Activated CD4-positive, alpha-beta memory T cell treated with anti-CD3 and anti-CD28 coated beads for 36 hours (primary cell): Measurements from ENCODE around the gene PLXNA4. TPM values are rescaled to one million over a fixed set of nuclear protein-coding genes. Genes with fewer than 3 reads are reported as not detected.

ENCODE experiments used
- CTCF ChIA-PET: fragments of 350-600 bp; sonication (Branson Sonifier 250); formaldehyde crosslinking; loops from one replicate; lab custom pipeline; 2021; ENCODE audit warnings: antibody characterized with exemption, inconsistent platforms; lab: Charles Lee
- POLR2A ChIA-PET: fragments of 350-600 bp; sonication (Branson Sonifier 250); formaldehyde crosslinking; loops from one replicate; lab custom pipeline; 2021; ENCODE audit warnings: antibody characterized with exemption; lab: Charles Lee
- DNase-seq: peaks from one replicate; pipeline ENCODE4 v3.0.0-alpha.2; 2020
- H3K27ac Mint-ChIP-seq: one replicate; pipeline ENCODE4 v1.8.0; 2021; ENCODE audit warnings: mixed read lengths
- H3K27me3 Mint-ChIP-seq: one replicate; pipeline ENCODE4 v1.8.0; 2021; ENCODE audit warnings: mixed read lengths
- H3K36me3 Mint-ChIP-seq: one replicate; pipeline ENCODE4 v1.8.0; 2021; ENCODE audit warnings: mixed read lengths
- H3K4me1 Mint-ChIP-seq: one replicate; pipeline ENCODE4 v1.8.0; 2021; ENCODE audit warnings: low read depth, mixed read lengths
- H3K4me3 Mint-ChIP-seq: one replicate; pipeline ENCODE4 v1.8.0; 2021; ENCODE audit warnings: mild to moderate bottlenecking, mixed read lengths
- H3K9me3 Mint-ChIP-seq: one replicate; pipeline ENCODE4 v1.8.0; 2021; ENCODE audit warnings: mixed read lengths
- intact Hi-C: fragments of 100-400 bp; cut with micrococcal nuclease; formaldehyde crosslinking; loops from one replicate; pipeline ENCODE4 v1.15.1; 2023
- total RNA-seq, 2 experiments: library from RNA; stranded (reverse); gene quantifications; one replicate each; pipeline ENCODE4 v1.2.3, GENCODE V29; 2021

PLXNA4 gene, protein sequence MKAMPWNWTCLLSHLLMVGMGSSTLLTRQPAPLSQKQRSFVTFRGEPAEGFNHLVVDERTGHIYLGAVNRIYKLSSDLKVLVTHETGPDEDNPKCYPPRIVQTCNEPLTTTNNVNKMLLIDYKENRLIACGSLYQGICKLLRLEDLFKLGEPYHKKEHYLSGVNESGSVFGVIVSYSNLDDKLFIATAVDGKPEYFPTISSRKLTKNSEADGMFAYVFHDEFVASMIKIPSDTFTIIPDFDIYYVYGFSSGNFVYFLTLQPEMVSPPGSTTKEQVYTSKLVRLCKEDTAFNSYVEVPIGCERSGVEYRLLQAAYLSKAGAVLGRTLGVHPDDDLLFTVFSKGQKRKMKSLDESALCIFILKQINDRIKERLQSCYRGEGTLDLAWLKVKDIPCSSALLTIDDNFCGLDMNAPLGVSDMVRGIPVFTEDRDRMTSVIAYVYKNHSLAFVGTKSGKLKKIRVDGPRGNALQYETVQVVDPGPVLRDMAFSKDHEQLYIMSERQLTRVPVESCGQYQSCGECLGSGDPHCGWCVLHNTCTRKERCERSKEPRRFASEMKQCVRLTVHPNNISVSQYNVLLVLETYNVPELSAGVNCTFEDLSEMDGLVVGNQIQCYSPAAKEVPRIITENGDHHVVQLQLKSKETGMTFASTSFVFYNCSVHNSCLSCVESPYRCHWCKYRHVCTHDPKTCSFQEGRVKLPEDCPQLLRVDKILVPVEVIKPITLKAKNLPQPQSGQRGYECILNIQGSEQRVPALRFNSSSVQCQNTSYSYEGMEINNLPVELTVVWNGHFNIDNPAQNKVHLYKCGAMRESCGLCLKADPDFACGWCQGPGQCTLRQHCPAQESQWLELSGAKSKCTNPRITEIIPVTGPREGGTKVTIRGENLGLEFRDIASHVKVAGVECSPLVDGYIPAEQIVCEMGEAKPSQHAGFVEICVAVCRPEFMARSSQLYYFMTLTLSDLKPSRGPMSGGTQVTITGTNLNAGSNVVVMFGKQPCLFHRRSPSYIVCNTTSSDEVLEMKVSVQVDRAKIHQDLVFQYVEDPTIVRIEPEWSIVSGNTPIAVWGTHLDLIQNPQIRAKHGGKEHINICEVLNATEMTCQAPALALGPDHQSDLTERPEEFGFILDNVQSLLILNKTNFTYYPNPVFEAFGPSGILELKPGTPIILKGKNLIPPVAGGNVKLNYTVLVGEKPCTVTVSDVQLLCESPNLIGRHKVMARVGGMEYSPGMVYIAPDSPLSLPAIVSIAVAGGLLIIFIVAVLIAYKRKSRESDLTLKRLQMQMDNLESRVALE (N-terminal part only)
- under 1 TPM; 0.17 to 0.24 TPM for total RNA-seq

DNA sequence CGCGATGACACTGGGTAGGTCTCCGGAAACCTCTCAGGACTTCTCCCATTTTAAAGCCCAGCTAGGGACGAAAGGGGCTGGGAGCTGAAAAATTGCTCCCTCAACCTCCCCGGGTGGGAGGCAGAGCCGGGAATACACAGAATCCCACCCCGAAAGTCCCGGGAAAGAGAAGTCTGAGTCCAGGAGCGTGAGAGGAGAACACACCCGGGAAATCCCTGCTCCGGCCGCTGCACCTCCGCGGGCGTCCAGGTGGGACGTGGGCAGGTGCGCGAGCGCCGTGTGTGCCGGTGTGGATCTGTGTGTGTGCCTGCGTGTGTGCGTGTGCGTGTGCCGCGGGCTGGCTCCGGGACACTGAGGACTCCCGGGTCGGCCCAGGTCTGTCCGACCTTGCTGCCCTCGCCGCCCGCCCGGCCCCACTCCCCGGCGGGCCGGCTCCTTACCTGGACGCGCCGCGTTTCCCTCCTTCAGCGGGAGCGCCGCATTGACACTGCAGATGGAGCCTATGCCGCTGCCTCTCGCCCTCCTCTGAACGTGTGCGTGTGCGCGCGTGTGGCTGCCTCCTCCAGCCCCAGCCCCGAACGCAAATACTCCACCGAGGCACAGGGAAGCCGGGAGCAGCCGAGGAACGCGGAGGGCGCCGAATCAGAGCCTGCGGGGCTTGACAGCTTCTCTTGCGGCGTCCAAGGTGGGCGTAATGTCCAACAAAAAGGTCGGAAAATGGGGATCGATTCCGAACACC is at the start of gene PLXNA4:
Gene PLXNA4 (minus strand): TSS at position 489 of the 739 bp plus-strand sequence. CDS start 67,777 bp downstream, outside the sequence.
- intact Hi-C loops, result loop anchor here (5.0 kb wide), 1 partner anchor 49 kb away; no protein-coding TSS in a partner anchor
- POLR2A ChIA-PET, result no interaction called here
- DNase-seq, result no peak
- CTCF ChIA-PET, result interaction anchor here (6.1 kb wide), 1 partner anchor 182 kb away, joined by 95 read pairs; no protein-coding TSS in a partner anchor
- H3K27ac Mint-ChIP-seq, result no peak within 1 kb of the TSS
- H3K4me1 Mint-ChIP-seq, result peaks cover 13% of the 10 kb centered on the region
- no peaks in the 10 kb centered on the region for H3K36me3 Mint-ChIP-seq
- peaks cover 68% of the 10 kb centered on the region for H3K27me3 Mint-ChIP-seq
- no peaks in the 10 kb centered on the region for H3K9me3 Mint-ChIP-seq
- H3K4me3 Mint-ChIP-seq, result peak within 1 kb of the TSS; percentile 38

DNA sequence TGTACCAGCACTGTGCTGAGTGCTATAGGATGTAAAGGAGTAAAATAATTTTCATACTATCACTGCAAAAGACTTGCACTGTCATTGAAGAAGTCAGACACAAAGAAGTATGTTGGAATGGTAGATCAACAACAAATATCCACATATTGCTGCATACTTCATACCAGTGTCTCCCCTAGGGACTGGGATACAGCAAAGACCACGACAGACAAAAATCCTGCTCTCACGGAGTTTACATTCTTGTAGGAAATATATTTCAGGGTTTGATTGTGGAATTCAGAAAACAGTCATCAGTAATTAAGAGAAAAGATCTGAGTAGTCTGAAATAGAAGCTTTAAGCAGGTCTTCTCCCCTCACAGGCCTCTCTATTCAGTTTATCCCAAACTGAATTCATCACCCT is 49.4 kb upstream of the PLXNA4 start:
- no peak for DNase-seq
- Mint-ChIP-seq H3K4me1 (no peaks in the 10 kb centered on the region), H3K27ac (no peak overlapping the region), H3K27me3 (peaks cover 2% of the 10 kb centered on the region), H3K9me3 (no peaks in the 10 kb centered on the region), H3K36me3 (no peaks in the 10 kb centered on the region), H3K4me3 (no peak overlapping the region)
- ChIA-PET CTCF (no interaction called here), POLR2A (no interaction called here)
- intact Hi-C loops, result no loop called here

DNA sequence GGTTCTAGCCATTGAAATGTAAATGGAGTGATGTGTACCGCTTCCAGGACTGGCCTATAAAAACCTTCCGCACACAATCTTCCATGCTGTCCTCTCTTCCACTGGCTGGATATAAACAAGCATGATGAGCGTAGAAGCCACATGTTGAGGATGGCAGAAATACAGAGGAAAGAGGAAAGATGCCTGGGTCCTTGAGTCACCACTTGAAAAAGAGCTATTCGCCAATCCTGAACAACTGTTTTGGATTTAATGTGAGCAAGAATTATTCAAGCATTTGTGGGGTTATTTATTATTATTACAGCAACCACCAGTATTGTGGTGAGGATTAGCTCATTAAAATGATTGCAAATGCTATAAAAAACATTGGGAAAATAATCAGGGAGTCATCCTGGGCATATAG is 45.8 kb upstream of the PLXNA4 start:
- Mint-ChIP-seq H3K4me1 (no peaks in the 10 kb centered on the region), H3K4me3 (no peak overlapping the region), H3K36me3 (no peaks in the 10 kb centered on the region), H3K27me3 (peaks cover 2% of the 10 kb centered on the region), H3K9me3 (no peaks in the 10 kb centered on the region), H3K27ac (no peak overlapping the region)
- CTCF ChIA-PET, result interaction anchor here (0.6 to 1.4 kb wide), 2 partner anchors 41 to 338 kb away, joined by 3 read pairs; no protein-coding TSS in a partner anchor
- intact Hi-C loops, result no loop called here
- DNase-seq, result no peak
- POLR2A ChIA-PET, result no interaction called here

DNA sequence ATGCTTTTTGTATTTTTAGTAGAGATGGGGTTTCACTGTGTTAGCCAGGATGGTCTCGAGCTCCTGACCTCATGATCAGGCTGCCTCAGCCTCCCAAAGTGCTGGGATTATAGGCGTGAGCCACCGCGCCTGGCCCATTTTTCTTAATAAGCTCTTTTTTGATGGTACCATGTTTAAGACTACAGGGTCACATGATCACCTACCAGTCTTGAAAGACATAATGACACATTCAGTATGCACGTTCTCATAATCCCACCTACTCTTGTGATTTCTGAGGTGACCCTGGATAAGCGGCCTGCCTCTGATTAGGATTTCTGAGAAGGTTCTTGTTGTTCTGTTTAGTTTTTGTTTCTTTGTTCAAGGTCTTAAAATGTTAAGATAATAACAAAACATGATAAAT is 43.7 kb upstream of the PLXNA4 start:
- Mint-ChIP-seq H3K4me3 (no peak overlapping the region), H3K27me3 (peaks cover 6% of the 10 kb centered on the region)
- intact Hi-C loops, result no loop called here

DNA sequence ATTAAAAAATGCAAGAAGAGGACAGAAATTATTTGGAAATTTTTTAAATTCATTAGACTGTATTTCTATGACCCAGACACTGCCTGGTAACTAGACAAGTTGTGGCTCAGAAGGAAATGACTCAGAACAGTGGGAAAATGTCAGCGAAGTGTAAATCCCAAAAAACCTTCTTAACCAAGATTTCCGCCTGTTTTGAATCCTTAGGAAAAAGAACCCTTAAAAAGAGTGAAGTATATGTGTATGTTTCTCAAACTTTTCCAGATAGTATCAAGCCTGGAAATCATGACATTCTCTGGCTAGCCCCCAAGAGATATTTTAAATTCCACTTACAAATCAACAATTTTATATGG is 42.7 kb upstream of the PLXNA4 start:
- POLR2A ChIA-PET, result no interaction called here
- peaks cover 14% of the 10 kb centered on the region for H3K27me3 Mint-ChIP-seq
- intact Hi-C loops, result no loop called here
- no peaks in the 10 kb centered on the region for H3K9me3 Mint-ChIP-seq
- H3K4me1 Mint-ChIP-seq, result peaks cover 6% of the 10 kb centered on the region
- H3K4me3 Mint-ChIP-seq, result no peak overlapping the region
- CTCF ChIA-PET, result no interaction called here
- no peaks in the 10 kb centered on the region for H3K36me3 Mint-ChIP-seq
- no peak for DNase-seq
- no peak overlapping the region for H3K27ac Mint-ChIP-seq

More for the DNA sequence above, 43.7 kb upstream of the PLXNA4 start:
- no peak for DNase-seq
- Mint-ChIP-seq H3K4me1 (no peaks in the 10 kb centered on the region), H3K27ac (no peak overlapping the region), H3K36me3 (no peaks in the 10 kb centered on the region), H3K9me3 (no peaks in the 10 kb centered on the region)
- ChIA-PET CTCF (interaction anchor here (0.8 kb wide), 1 partner anchor 39 kb away, joined by 3 read pairs; no protein-coding TSS in a partner anchor), POLR2A (no interaction called here)

DNA sequence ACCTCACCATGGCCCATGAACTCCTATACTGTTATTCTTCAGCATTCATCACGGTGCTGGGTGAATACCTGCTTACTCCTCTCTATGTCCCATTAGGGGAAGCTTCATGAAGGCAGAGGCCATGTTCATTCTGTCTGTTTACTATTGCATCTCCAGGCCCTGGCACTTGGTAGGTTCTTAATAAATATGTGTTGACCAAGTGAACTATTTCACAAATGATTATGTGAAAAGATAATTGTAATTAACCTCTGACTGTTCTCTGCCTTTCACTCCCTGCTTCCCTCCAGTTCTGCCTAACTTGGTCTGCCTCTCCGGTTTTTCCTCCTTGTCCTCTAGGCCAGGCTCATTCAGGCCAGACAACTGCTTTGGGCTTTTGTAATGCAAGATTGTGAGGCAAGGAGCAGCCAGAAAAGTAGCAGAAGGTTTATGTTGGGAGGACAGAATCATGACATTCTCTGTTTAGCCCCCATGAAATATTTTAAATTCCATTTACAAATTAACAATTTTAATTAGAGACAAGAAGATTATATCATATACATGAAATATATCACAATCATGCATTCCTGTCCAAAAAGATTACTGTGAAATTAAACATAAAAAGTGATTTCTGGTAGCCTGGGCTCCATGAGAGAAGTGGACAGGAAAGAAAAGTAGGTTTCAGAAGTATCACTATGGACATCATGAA is 42.1 kb upstream of the PLXNA4 start:
- Mint-ChIP-seq H3K27ac (no peak overlapping the region), H3K4me1 (peaks cover 6% of the 10 kb centered on the region), H3K4me3 (no peak overlapping the region), H3K27me3 (peaks cover 14% of the 10 kb centered on the region), H3K9me3 (no peaks in the 10 kb centered on the region), H3K36me3 (no peaks in the 10 kb centered on the region)
- ChIA-PET POLR2A (no interaction called here), CTCF (no interaction called here)
- no peak for DNase-seq
- intact Hi-C loops, result no loop called here

DNA sequence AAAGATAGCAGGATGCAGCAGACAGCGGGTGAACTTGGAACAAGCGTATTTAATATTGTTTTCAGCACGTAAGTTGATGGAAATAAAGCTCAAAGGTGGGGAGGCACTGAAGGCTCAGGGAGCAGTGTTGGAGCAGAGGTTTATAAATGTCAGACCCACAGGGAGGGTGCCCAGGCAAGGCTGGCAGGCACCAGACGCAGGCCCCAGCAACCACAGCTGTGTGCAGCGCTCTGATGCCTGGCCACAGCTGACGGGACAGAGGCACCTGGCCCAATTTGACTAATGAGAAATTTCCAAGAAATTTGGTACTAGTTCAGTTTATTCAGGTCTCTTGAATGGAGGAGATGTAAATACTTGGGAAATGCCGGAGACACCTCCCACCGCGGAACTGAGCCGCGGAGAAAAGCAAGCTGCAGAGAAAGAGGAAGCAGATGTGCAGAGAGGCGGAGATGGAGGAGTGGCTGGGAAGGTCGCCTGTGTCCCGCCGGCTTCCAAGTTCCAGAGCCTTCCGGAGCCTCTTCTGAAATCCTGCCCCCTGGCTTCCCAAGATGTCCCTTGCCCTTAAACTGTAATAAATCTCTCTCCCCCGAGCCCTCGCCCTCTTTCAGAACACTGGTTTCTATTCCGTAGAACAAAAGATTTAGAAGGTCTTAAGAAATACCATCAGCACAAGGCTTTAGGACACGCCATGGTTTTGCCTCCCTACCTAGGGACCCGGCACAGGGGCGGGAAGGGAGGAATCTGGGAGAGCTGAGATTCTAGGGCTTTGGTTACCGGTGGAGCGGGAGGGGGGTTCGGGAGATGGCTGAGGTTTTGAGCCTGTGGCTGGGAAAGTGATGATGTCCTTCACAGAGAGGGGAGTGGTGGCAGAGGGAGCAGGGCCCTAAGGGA is 38.4 kb upstream of the PLXNA4 start:
- H3K36me3 Mint-ChIP-seq, result no peaks in the 10 kb centered on the region
- no peak for DNase-seq
- H3K4me3 Mint-ChIP-seq, result no peak overlapping the region
- peaks cover 6% of the 10 kb centered on the region for H3K4me1 Mint-ChIP-seq
- ChIA-PET CTCF (no interaction called here), POLR2A (no interaction called here)
- intact Hi-C loops, result no loop called here
- peaks cover 14% of the 10 kb centered on the region for H3K27me3 Mint-ChIP-seq
- no peaks in the 10 kb centered on the region for H3K9me3 Mint-ChIP-seq
- H3K27ac Mint-ChIP-seq, result no peak overlapping the region

DNA sequence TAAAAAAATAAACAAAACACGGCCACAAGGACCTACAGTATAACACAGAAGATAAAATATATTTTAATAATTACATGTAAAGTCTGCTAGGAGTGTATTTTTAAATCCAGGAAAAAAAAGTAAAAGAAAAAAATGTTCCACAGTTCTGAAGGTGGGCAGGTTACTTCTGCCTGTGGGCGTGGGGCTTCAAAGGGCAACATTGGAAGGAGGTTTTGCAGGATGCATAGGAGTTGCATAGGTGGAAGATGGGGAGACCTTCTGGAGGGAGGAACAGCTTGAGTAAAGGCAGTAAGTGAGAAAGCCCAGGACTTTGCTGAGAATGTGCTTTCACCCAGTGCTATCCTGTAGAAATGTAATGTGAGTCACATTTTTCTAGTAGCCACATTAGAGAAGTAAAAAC is 37.5 kb upstream of the PLXNA4 start:
- Mint-ChIP-seq H3K36me3 (no peaks in the 10 kb centered on the region), H3K4me1 (peaks cover 6% of the 10 kb centered on the region), H3K9me3 (no peaks in the 10 kb centered on the region), H3K27ac (no peak overlapping the region), H3K4me3 (no peak overlapping the region), H3K27me3 (peaks cover 14% of the 10 kb centered on the region)
- DNase-seq, result no peak
- intact Hi-C loops, result no loop called here
- POLR2A ChIA-PET, result no interaction called here
- CTCF ChIA-PET, result no interaction called here

DNA sequence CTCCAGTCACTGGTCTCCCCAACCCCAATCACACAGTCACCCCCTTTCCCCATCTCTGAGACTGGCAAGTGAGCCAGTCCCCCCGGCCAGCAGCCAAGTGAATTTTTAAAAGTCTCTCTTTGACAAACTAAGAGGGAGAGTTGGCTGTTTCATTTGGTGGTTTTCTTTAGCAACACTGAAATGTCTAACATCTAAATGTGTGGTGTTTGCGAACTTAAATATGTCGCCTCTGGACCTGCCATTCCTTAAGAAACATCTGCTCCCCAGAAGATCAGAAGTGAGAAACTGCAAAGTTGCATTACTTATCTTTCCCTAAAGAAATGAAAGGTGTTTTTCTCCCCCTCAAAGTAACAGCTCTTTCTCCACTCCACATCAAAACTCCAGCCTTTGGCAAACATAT is 34.7 kb upstream of the PLXNA4 start:
- POLR2A ChIA-PET, result no interaction called here
- CTCF ChIA-PET, result no interaction called here
- Mint-ChIP-seq H3K9me3 (no peaks in the 10 kb centered on the region), H3K27me3 (peaks cover 13% of the 10 kb centered on the region), H3K27ac (no peak overlapping the region), H3K4me3 (no peak overlapping the region), H3K36me3 (no peaks in the 10 kb centered on the region), H3K4me1 (peaks cover 6% of the 10 kb centered on the region)
- intact Hi-C loops, result no loop called here
- no peak for DNase-seq

DNA sequence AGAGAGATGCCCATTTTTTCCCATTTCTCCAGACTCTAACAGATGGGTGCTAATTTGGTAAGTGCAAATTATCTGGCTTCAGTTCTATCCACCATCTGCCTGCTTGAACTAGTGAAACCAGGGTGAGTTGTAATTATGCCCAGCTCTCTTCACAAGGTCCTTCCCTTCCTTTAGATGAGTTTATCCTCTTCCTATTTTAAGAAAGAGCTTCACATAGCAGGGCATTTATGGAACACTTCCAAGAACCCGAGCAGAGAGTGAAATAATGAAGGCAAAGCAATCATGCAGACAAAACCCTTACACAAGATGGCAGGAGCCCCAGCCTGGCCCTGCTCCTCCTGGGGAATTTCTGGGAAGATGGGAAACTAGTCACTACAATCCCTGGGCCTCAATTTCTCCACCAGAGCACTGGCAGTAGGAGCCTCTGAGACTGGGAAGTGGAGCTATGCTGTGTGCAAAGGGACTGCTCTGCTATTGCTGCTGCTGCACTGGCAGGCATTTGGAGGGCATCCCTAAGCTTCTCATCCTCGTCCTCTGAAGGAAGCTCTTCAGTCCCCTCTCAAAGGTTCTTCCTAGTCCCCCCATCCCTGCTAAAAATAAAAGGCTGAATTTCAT is 33.7 kb upstream of the PLXNA4 start:
- Mint-ChIP-seq H3K27ac (no peak overlapping the region), H3K36me3 (no peaks in the 10 kb centered on the region), H3K4me3 (no peak overlapping the region), H3K9me3 (no peaks in the 10 kb centered on the region), H3K4me1 (peaks cover 6% of the 10 kb centered on the region), H3K27me3 (peaks cover 13% of the 10 kb centered on the region)
- CTCF ChIA-PET, result no interaction called here
- no peak for DNase-seq
- POLR2A ChIA-PET, result no interaction called here
- intact Hi-C loops, result no loop called here
